ENCODE results near the gene SUCO. TPM values are rescaled to one million over a fixed set of nuclear protein-coding genes. Genes with fewer than 3 reads are reported as not detected.
"Not testable (repeated sequence)": the region's sequence is repeated elsewhere in the genome, so short reads cannot be mapped to it uniquely, and the experiment has no call there.

Gene SUCO
- total RNA-seq, 1 donor from 2014 or later = 12.9 TPM

- peak in 1 of 2 donors; percentile 17 for DNase-seq (ENCODE audit: low read depth in 2 of 2)
These were observed 33.4 kb downstream of the SUCO start for GRCh38 chr1:172566196-172566997.

GRCh38 chr1:172567720-172568119 is 34.8 kb downstream of the SUCO start:
- no peak for DNase-seq (ENCODE audit: low read depth in 2 of 2)

- no peak for DNase-seq (ENCODE audit: low read depth in 2 of 2)
These were observed 41.1 kb downstream of the SUCO start for GRCh38 chr1:172574080-172574479.

- DNase-seq (ENCODE audit: low read depth in 2 of 2) = peak in 1 of 2 donors; percentile 4
These were observed 45.6 kb downstream of the SUCO start for GRCh38 chr1:172578586-172578985.

GRCh38 chr1:172581273-172581672 is 48.3 kb downstream of the SUCO start:
- DNase-seq (ENCODE audit: low read depth in 2 of 2) = no peak

GRCh38 chr1:172581779-172582178 is 48.8 kb downstream of the SUCO start:
- DNase-seq (ENCODE audit: low read depth in 2 of 2) = peak in 1 of 2 donors; percentile 62

- DNase-seq (ENCODE audit: low read depth in 2 of 2) = no peak
These were observed 49.9 kb downstream of the SUCO start for GRCh38 chr1:172582889-172583288.

GRCh38 chr1:172585348-172585747 is 52.4 kb downstream of the SUCO start:
- DNase-seq (ENCODE audit: low read depth in 2 of 2) = peak in 1 of 2 donors; percentile 78

- DNase-seq (ENCODE audit: low read depth in 2 of 2) = no peak
These were observed 52.9 kb downstream of the SUCO start for GRCh38 chr1:172585861-172586260.

GRCh38 chr1:172588296-172589291 is 55.6 kb downstream of the SUCO start:
- peak; percentile 75 to 95 for DNase-seq (ENCODE audit: low read depth in 2 of 2)

- DNase-seq (ENCODE audit: low read depth in 2 of 2) = no peak
These were observed 56.6 kb downstream of the SUCO start for GRCh38 chr1:172589553-172589952.

- DNase-seq (ENCODE audit: low read depth in 2 of 2) = not testable (repeated sequence)
These were observed 58.5 kb downstream of the SUCO start for GRCh38 chr1:172591429-172591828.

- not testable (repeated sequence) for DNase-seq (ENCODE audit: low read depth in 2 of 2)
These were observed 62.1 kb downstream of the SUCO start for GRCh38 chr1:172595066-172595465.

- not testable (repeated sequence) for DNase-seq (ENCODE audit: low read depth in 2 of 2)
These were observed 63.8 kb downstream of the SUCO start for GRCh38 chr1:172596782-172597181.

- no peak for DNase-seq (ENCODE audit: low read depth in 2 of 2)
These were observed 67.0 kb downstream of the SUCO start for GRCh38 chr1:172599912-172600311.

GRCh38 chr1:172600615-172601014 is 67.7 kb downstream of the SUCO start:
- DNase-seq (ENCODE audit: low read depth in 2 of 2) = no peak

- no peak for DNase-seq (ENCODE audit: low read depth in 2 of 2)
These were observed 68.2 kb downstream of the SUCO start for GRCh38 chr1:172601046-172601630.

- DNase-seq (ENCODE audit: low read depth in 2 of 2) = no peak
These were observed 69.8 kb downstream of the SUCO start for GRCh38 chr1:172602706-172603105.

- DNase-seq (ENCODE audit: low read depth in 2 of 2) = no peak
These were observed 70.9 kb downstream of the SUCO start for GRCh38 chr1:172603816-172604215.

- no peak for DNase-seq (ENCODE audit: low read depth in 2 of 2)
These were observed 72.7 kb downstream of the SUCO start for GRCh38 chr1:172605641-172606040.

- no peak for DNase-seq (ENCODE audit: low read depth in 2 of 2)
These were observed 74.2 kb downstream of the SUCO start for GRCh38 chr1:172607145-172607544.

- no peak for DNase-seq (ENCODE audit: low read depth in 2 of 2)
These were observed 75.2 kb downstream of the SUCO start for GRCh38 chr1:172608098-172608601.

All from lung microvascular endothelial cell (primary cell).